ENCODE results near the gene TENT5A.

TENT5A gene

GRCh38 chr6:81771097-81771496 lies 18.6 kb upstream of the TENT5A start:
- DNase-seq (ENCODE audit: low read depth), result no peak

- DNase-seq (ENCODE audit: low read depth), result no peak
These were observed 17.9 kb upstream of the TENT5A start for GRCh38 chr6:81770381-81770780.

GRCh38 chr6:81769824-81770223 lies 17.3 kb upstream of the TENT5A start:
- DNase-seq (ENCODE audit: low read depth), result no peak

GRCh38 chr6:81768150-81768942 lies 15.9 kb upstream of the TENT5A start:
- DNase-seq (ENCODE audit: low read depth), result no peak

- no peak for DNase-seq (ENCODE audit: low read depth)
These were observed 14.8 kb upstream of the TENT5A start for GRCh38 chr6:81767163-81767891.

GRCh38 chr6:81766482-81767069 lies 14.1 kb upstream of the TENT5A start:
- DNase-seq (ENCODE audit: low read depth), result peak; percentile 88

- no peak for DNase-seq (ENCODE audit: low read depth)
These were observed 12.1 kb upstream of the TENT5A start for GRCh38 chr6:81764531-81764930.

- DNase-seq (ENCODE audit: low read depth), result no peak
These were observed 11.5 kb upstream of the TENT5A start for GRCh38 chr6:81763968-81764367.

GRCh38 chr6:81763051-81763450 lies 10.6 kb upstream of the TENT5A start:
- DNase-seq (ENCODE audit: low read depth), result no peak

- DNase-seq (ENCODE audit: low read depth), result no peak
These were observed 10.1 kb upstream of the TENT5A start for GRCh38 chr6:81762606-81763005.

GRCh38 chr6:81762132-81762531 lies 9.7 kb upstream of the TENT5A start:
- DNase-seq (ENCODE audit: low read depth), result no peak

- DNase-seq (ENCODE audit: low read depth), result no peak
These were observed 8.7 kb upstream of the TENT5A start for GRCh38 chr6:81761197-81761596.

GRCh38 chr6:81759782-81760181 lies 7.3 kb upstream of the TENT5A start:
- peak; percentile 74 for DNase-seq (ENCODE audit: low read depth)

GRCh38 chr6:81758221-81758620 lies 5.7 kb upstream of the TENT5A start:
- no peak for DNase-seq (ENCODE audit: low read depth)

GRCh38 chr6:81756690-81757089 lies 4.2 kb upstream of the TENT5A start:
- DNase-seq (ENCODE audit: low read depth), result no peak

GRCh38 chr6:81755551-81755950 lies 3.1 kb upstream of the TENT5A start:
- no peak for DNase-seq (ENCODE audit: low read depth)

- DNase-seq (ENCODE audit: low read depth), result no peak
These were observed 2.4 kb upstream of the TENT5A start for GRCh38 chr6:81754906-81755305.

GRCh38 chr6:81753711-81754577 lies 1.5 kb upstream of the TENT5A start:
- no peak for DNase-seq (ENCODE audit: low read depth)

- DNase-seq (ENCODE audit: low read depth), result no peak
These were observed 635 bp upstream of the TENT5A start for GRCh38 chr6:81752921-81753710.

GRCh38 chr6:81751388-81752083 lies 945 bp downstream of the TENT5A start:
- DNase-seq (ENCODE audit: low read depth), result no peak
